Left ventricle myocardium inferior (tissue), 1 donor: ENCODE data around the gene DNAJC24. TPM values are rescaled to one million over a fixed set of nuclear protein-coding genes. Genes with fewer than 3 reads are reported as not detected.

ENCODE experiments used
- DNase-seq: peaks from one replicate; pipeline ENCODE4 v3.0.0-alpha.2; 2020
- H3K27ac ChIP-seq: fragments of 200-600 bp; replicated peaks from 2 replicates; pipeline ENCODE4 v1.8.0; 2021
- H3K27me3 ChIP-seq: fragments of 200-600 bp; 2 replicates; pipeline ENCODE4 v1.8.0; 2021; ENCODE audit warnings: low read depth
- H3K36me3 ChIP-seq: fragments of 200-600 bp; 2 replicates; pipeline ENCODE4 v1.8.0; 2021
- H3K4me1 ChIP-seq: fragments of 200-600 bp; 2 replicates; pipeline ENCODE4 v1.8.0; 2021
- H3K4me3 ChIP-seq: fragments of 200-600 bp; 2 replicates; pipeline ENCODE4 v1.8.0; 2021; ENCODE audit warnings: mild to moderate bottlenecking, moderate library complexity
- H3K9me3 ChIP-seq: fragments of 200-600 bp; replicated peaks from 2 replicates; pipeline ENCODE4 v1.8.0; 2021
- CTCF ChIP-seq: fragments of 200-600 bp; IDR thresholded peaks from 2 replicates; pipeline ENCODE4 v1.8.0; 2021; ENCODE audit warnings: antibody characterized with exemption, mild to moderate bottlenecking, borderline replicate concordance
- intact Hi-C: fragments of 100-400 bp; cut with micrococcal nuclease; formaldehyde crosslinking; loops from one replicate; pipeline ENCODE4 v1.11.0; 2022
- total RNA-seq: library from RNA; stranded (reverse); fragmentation: NEBNext Ultra II Directional; extraction: Animal tissue kit (Norgen Biotek cat#: 25700); gene quantifications from one replicate; pipeline ENCODE4 v1.2.1, GENCODE V29; 2021
- donor health status: DM: no; HTN: yes; CAD: no; lungs with severe emphysema.

The DNAJC24 gene
- total RNA-seq, 1 donor from 2014 or later: 22.9 TPM

DNA sequence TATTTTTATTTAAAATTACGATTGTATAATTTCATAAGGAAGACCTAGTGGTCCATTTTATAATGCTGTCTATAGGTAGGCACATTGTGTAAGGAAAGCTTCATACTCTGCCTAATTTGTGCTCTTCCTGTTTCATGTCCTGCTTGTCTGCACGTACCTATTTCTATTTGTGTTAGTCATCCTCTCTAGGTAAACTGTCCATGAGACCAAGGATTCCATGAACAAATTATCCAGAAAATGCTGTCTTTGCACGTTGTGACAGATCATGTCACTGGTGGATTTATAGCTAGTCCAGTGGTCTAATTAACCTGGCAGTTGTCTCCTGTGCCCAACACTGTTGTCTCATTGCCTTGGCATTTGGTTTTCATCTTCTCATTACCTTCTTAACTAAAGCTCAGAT is 44.7 kb downstream of the DNAJC24 start:
- Histone ChIP-seq H3K27ac (no peak overlapping the region), H3K9me3 (peaks cover 9% of the 10 kb centered on the region), H3K36me3 (peaks cover 18% of the 10 kb centered on the region), H3K4me1 (no peaks in the 10 kb centered on the region), H3K27me3 (no peaks in the 10 kb centered on the region), H3K4me3 (no peak overlapping the region)
- DNase-seq: no peak
- intact Hi-C loops: no loop called here
- TF ChIP-seq CTCF: no peak

- H3K9me3 ChIP-seq: peaks cover 9% of the 10 kb centered on the region
- H3K36me3 ChIP-seq: peaks cover 18% of the 10 kb centered on the region
- DNase-seq: no peak
- intact Hi-C loops: no loop called here
- no peak for TF ChIP-seq CTCF
- H3K27ac ChIP-seq: no peak overlapping the region
- H3K4me1 ChIP-seq: no peaks in the 10 kb centered on the region
- no peaks in the 10 kb centered on the region for H3K27me3 ChIP-seq
- H3K4me3 ChIP-seq: no peak overlapping the region
These were observed 45.8 kb downstream of the DNAJC24 start for GRCh38 chr11:31415435-31415834.

GRCh38 chr11:31417357-31417756 is 47.7 kb downstream of the DNAJC24 start:
- no peak overlapping the region for H3K4me3 ChIP-seq
- intact Hi-C loops: no loop called here
- H3K4me1 ChIP-seq: no peaks in the 10 kb centered on the region
- H3K9me3 ChIP-seq: no peaks in the 10 kb centered on the region
- no peak for DNase-seq
- H3K27me3 ChIP-seq: no peaks in the 10 kb centered on the region
- H3K36me3 ChIP-seq: peaks cover 13% of the 10 kb centered on the region
- H3K27ac ChIP-seq: no peak overlapping the region
- no peak for TF ChIP-seq CTCF

DNA sequence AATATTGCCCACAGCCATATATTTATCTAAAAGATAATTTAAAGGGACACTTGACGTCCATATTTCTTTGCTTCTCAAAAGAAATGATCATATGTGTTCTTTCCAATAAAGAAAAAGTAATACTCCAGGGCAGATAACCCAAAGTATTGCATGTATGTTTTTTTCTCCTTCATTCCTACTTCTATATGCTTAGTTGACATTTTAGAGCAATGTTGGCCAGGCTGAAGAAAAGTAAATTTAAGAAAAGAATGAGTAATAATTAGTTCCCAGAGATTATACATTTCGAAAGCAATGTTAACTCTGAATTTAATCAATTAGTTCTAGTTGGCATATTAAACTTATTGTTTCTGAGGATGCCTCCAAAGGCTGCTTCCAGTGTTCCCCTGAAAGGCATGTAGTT is 48.2 kb downstream of the DNAJC24 start:
- no peak for TF ChIP-seq CTCF
- no peaks in the 10 kb centered on the region for H3K4me1 ChIP-seq
- no peak overlapping the region for H3K4me3 ChIP-seq
- no peak for DNase-seq
- peaks cover 13% of the 10 kb centered on the region for H3K36me3 ChIP-seq
- no peak overlapping the region for H3K27ac ChIP-seq
- no peaks in the 10 kb centered on the region for H3K27me3 ChIP-seq
- H3K9me3 ChIP-seq: no peaks in the 10 kb centered on the region
- intact Hi-C loops: no loop called here

DNA sequence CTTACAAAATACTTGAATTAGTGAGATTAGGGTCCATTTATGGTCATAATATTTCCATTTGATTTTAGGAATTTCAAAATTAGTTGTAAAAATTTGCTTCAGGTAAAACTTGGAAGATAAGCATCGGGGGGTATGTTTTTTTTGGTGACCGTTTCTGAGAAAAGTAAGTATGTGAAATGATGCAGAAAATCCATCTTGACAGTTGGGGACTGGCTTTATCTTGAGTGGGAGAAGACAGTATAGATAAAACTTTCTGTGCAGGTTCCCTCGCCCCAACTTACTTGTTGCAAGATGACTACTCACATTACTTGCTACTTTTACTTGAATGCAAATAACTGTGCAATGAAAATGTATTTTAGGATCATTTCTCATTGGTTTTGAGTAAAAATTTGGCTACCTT is 49.5 kb downstream of the DNAJC24 start:
- no peak overlapping the region for H3K4me3 ChIP-seq
- intact Hi-C loops: no loop called here
- TF ChIP-seq CTCF: no peak

GRCh38 chr11:31419669-31420068 is 50.0 kb downstream of the DNAJC24 start:
- no peak for TF ChIP-seq CTCF
- H3K4me3 ChIP-seq: no peak overlapping the region
- peaks cover 11% of the 10 kb centered on the region for H3K36me3 ChIP-seq
- H3K9me3 ChIP-seq: no peaks in the 10 kb centered on the region
- intact Hi-C loops: no loop called here
- no peak for DNase-seq
- H3K27me3 ChIP-seq: no peaks in the 10 kb centered on the region
- no peak overlapping the region for H3K27ac ChIP-seq
- no peaks in the 10 kb centered on the region for H3K4me1 ChIP-seq

More for the DNA sequence above, 49.5 kb downstream of the DNAJC24 start:
- H3K36me3 ChIP-seq: peaks cover 13% of the 10 kb centered on the region
- DNase-seq: no peak
- no peaks in the 10 kb centered on the region for H3K9me3 ChIP-seq
- H3K27me3 ChIP-seq: no peaks in the 10 kb centered on the region
- H3K4me1 ChIP-seq: no peaks in the 10 kb centered on the region
- no peak overlapping the region for H3K27ac ChIP-seq
